A673 (cell line): ENCODE data around the gene OR52E1.

Source experiments
- EZH2 ChIP-seq: fragments of 200-600 bp; sonication (generic); IDR thresholded peaks from 2 replicates; pipeline ENCODE4 v1.6.1; 2017; ENCODE audit warnings: borderline replicate concordance, low read depth, mild to moderate bottlenecking, mixed read lengths, antibody characterized with exemption, low read length; ENCODE audit not compliant: poor library complexity, severe bottlenecking
- TF ChIP-seq, protein P1 (sequence below): fragments of 300-800, 200-600 bp; sonication (generic); conservative IDR thresholded peaks from 2 replicates; pipeline ENCODE4 v1.5.1; 2017; ENCODE audit warnings: low read depth, mild to moderate bottlenecking, antibody characterized with exemption, low read length, moderate library complexity, mixed read lengths

DNA sequence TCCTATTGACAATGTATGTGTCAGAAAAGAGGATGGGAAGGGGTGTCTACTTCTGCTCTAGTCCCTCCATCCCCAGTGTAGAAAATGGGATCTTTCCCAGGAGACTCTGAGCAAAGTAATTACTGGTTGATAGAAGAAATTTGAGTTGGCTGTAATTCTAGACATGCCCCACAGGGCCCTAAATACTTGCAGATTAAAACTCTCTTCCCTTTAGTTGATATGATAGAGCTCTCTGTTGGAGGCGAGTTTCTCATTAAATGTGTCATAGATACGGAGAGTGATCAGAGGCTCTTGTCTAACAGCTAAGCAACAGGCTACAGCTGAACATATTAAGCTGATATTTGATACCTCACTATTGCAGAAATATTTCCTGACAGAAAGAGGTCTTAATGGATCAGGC is 32.9 kb downstream of the OR52E1 start:
- no peak for TF ChIP-seq EZH2
- TF ChIP-seq, protein P1, sequence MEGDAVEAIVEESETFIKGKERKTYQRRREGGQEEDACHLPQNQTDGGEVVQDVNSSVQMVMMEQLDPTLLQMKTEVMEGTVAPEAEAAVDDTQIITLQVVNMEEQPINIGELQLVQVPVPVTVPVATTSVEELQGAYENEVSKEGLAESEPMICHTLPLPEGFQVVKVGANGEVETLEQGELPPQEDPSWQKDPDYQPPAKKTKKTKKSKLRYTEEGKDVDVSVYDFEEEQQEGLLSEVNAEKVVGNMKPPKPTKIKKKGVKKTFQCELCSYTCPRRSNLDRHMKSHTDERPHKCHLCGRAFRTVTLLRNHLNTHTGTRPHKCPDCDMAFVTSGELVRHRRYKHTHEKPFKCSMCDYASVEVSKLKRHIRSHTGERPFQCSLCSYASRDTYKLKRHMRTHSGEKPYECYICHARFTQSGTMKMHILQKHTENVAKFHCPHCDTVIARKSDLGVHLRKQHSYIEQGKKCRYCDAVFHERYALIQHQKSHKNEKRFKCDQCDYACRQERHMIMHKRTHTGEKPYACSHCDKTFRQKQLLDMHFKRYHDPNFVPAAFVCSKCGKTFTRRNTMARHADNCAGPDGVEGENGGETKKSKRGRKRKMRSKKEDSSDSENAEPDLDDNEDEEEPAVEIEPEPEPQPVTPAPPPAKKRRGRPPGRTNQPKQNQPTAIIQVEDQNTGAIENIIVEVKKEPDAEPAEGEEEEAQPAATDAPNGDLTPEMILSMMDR, result no peak
